CD4-positive, CD25-positive, alpha-beta regulatory T cell (primary cell): ENCODE measurements around the gene RYR2. TPM values are rescaled to one million over a fixed set of nuclear protein-coding genes. Genes with fewer than 3 reads are reported as not detected.
"Not testable (repeated sequence)": the region's sequence is repeated elsewhere in the genome, so short reads cannot be mapped to it uniquely, and the experiment has no call there.

ENCODE experiments used
- ATAC-seq, 2 donors: fragments of 150-1000 bp; cut with Tn5 transposase; one replicate each; pipeline ENCODE4 v1.10.0; 2021; ENCODE audit warnings: low read depth in 2 of 2, moderate number of reproducible peaks in 2 of 2, moderate library complexity in 1 of 2
- DNase-seq, 3 donors: peaks; one replicate each; pipeline versions ENCODE4 v3.0.0 to v3.0.0-alpha.2; 2012 to 2022; ENCODE audit warnings: mixed read lengths in 1 of 3
- H3K27ac ChIP-seq: one replicate; pipeline ENCODE4 v1.7.0; 2013; ENCODE audit warnings: mild to moderate bottlenecking, low read length; ENCODE audit not compliant: insufficient read depth, poor library complexity, severe bottlenecking
- H3K27me3 ChIP-seq: one replicate; pipeline ENCODE4 v1.7.0; 2013; ENCODE audit warnings: low read length; ENCODE audit not compliant: control insufficient read depth, insufficient read depth
- H3K36me3 ChIP-seq: one replicate; pipeline ENCODE4 v1.7.0; 2013; ENCODE audit warnings: mild to moderate bottlenecking, low read length, moderate library complexity; ENCODE audit not compliant: control insufficient read depth, insufficient read depth
- H3K4me1 ChIP-seq: 2 replicates; pipeline ENCODE4 v1.7.0; 2013; ENCODE audit warnings: mild to moderate bottlenecking, low read length; ENCODE audit not compliant: insufficient read depth, control insufficient read depth, poor library complexity, severe bottlenecking
- H3K4me3 ChIP-seq: one replicate; pipeline ENCODE4 v1.7.0; 2013; ENCODE audit warnings: low read depth, mild to moderate bottlenecking, low read length, moderate library complexity
- H3K9me3 ChIP-seq, 2 experiments: 1 replicate in 1 of 2; 2 replicates in 1 of 2; pipeline ENCODE4 v1.7.0; 2013; ENCODE audit warnings: low read length in 2 of 2, mild to moderate bottlenecking in 1 of 2, moderate library complexity in 1 of 2; ENCODE audit not compliant: control insufficient read depth in 2 of 2
- H3K27ac Mint-ChIP-seq, 3 donors: one replicate each; pipeline ENCODE4 v1.8.0; 2020 to 2022; ENCODE audit warnings: mild to moderate bottlenecking in 3 of 3, mixed read lengths in 3 of 3, moderate library complexity in 2 of 3
- H3K27me3 Mint-ChIP-seq: one replicate; pipeline ENCODE4 v1.8.0; 2022; ENCODE audit warnings: mild to moderate bottlenecking, mixed read lengths
- H3K36me3 Mint-ChIP-seq: one replicate; pipeline ENCODE4 v1.8.0; 2020; ENCODE audit warnings: mixed read lengths
- H3K4me1 Mint-ChIP-seq, 4 donors: one replicate each; pipeline ENCODE4 v1.8.0; 2020 to 2022; ENCODE audit warnings: mixed read lengths in 4 of 4, mild to moderate bottlenecking in 1 of 4
- H3K4me3 Mint-ChIP-seq, 4 donors: one replicate each; pipeline ENCODE4 v1.8.0; 2020 to 2022; ENCODE audit warnings: mild to moderate bottlenecking in 4 of 4, mixed read lengths in 4 of 4, moderate library complexity in 3 of 4
- H3K9me3 Mint-ChIP-seq, 7 donors: one replicate each; pipeline ENCODE4 v1.8.0; 2020 to 2022; ENCODE audit warnings: mixed read lengths in 7 of 7, mild to moderate bottlenecking in 3 of 7, moderate library complexity in 2 of 7
- polyA plus RNA-seq, 4 donors: library from polyadenylated mRNA; unstranded; fragments of 300-500 nt; fragmentation: Illumina TruSeq; gene quantifications; one replicate each; pipeline ENCODE4 v1.2.3, GENCODE V29; 2021
- total RNA-seq: library from RNA; stranded (reverse); gene quantifications from one replicate; pipeline ENCODE4 v1.2.3, GENCODE V29; 2022

The RYR2 gene
- total and polyA plus RNA-seq, 5 donors from 2014 or later, result 0.02 to 0.40 TPM; not detected in 3

GRCh38 chr1:237146241-237146640 is 104.3 kb downstream of the RYR2 start:
- no peaks in the 10 kb centered on the region for H3K4me1 Mint-ChIP-seq
- no peaks in the 10 kb centered on the region for H3K4me1 ChIP-seq
- peaks cover 0 to 2% (median 0%) of the 10 kb centered on the region in 7 donors for H3K9me3 Mint-ChIP-seq
- ATAC-seq (no peak), DNase-seq (no peak)
- H3K36me3 Mint-ChIP-seq, result no peaks in the 10 kb centered on the region
- H3K9me3 ChIP-seq, result no peaks in the 10 kb centered on the region
- H3K27me3 Mint-ChIP-seq, result peaks cover 4% of the 10 kb centered on the region
- no peak overlapping the region for H3K4me3 Mint-ChIP-seq
- no peak overlapping the region for H3K4me3 ChIP-seq
- no peaks in the 10 kb centered on the region for H3K36me3 ChIP-seq
- no peak overlapping the region for H3K27ac Mint-ChIP-seq
- H3K27ac ChIP-seq, result no peak overlapping the region
- H3K27me3 ChIP-seq, result peaks cover 2% of the 10 kb centered on the region

GRCh38 chr1:237149857-237150256 is 107.9 kb downstream of the RYR2 start:
- peak overlapping the region in 1 of 3 donors; percentile 26 for H3K27ac Mint-ChIP-seq
- Histone ChIP-seq H3K36me3 (no peaks in the 10 kb centered on the region), H3K27ac (no peak overlapping the region), H3K27me3 (peaks cover 2% of the 10 kb centered on the region), H3K4me1 (no peaks in the 10 kb centered on the region), H3K4me3 (no peak overlapping the region), H3K9me3 (no peaks in the 10 kb centered on the region)
- ATAC-seq (no peak), DNase-seq (no peak)
- peaks cover 4% of the 10 kb centered on the region for H3K27me3 Mint-ChIP-seq
- no peaks in the 10 kb centered on the region for H3K36me3 Mint-ChIP-seq
- no peak overlapping the region for H3K4me3 Mint-ChIP-seq
- H3K9me3 Mint-ChIP-seq, result peaks cover 0 to 7% (median 0%) of the 10 kb centered on the region in 7 donors
- no peaks in the 10 kb centered on the region for H3K4me1 Mint-ChIP-seq

GRCh38 chr1:237151979-237152378 is 110.0 kb downstream of the RYR2 start:
- not testable (repeated sequence) for H3K27me3 ChIP-seq, H3K4me3 ChIP-seq, H3K4me1 Mint-ChIP-seq, ATAC-seq, H3K4me3 Mint-ChIP-seq, H3K27ac ChIP-seq, H3K36me3 ChIP-seq, H3K9me3 ChIP-seq, H3K27ac Mint-ChIP-seq, H3K4me1 ChIP-seq, H3K27me3 Mint-ChIP-seq, H3K36me3 Mint-ChIP-seq, DNase-seq
- H3K9me3 Mint-ChIP-seq, result peaks cover 0 to 11% (median 1%) of the 10 kb centered on the region in 7 donors

- H3K27ac Mint-ChIP-seq, result no peak overlapping the region
- H3K27me3 ChIP-seq, result no peaks in the 10 kb centered on the region
- no peaks in the 10 kb centered on the region for H3K9me3 ChIP-seq
- H3K4me3 Mint-ChIP-seq, result no peak overlapping the region
- no peaks in the 10 kb centered on the region for H3K36me3 Mint-ChIP-seq
- H3K9me3 Mint-ChIP-seq, result peaks cover 0 to 11% (median 2%) of the 10 kb centered on the region in 7 donors
- H3K4me1 Mint-ChIP-seq, result no peaks in the 10 kb centered on the region
- no peak for ATAC-seq
- no peaks in the 10 kb centered on the region for H3K4me1 ChIP-seq
- H3K36me3 ChIP-seq, result no peaks in the 10 kb centered on the region
- H3K4me3 ChIP-seq, result no peak overlapping the region
- no peak for DNase-seq
- H3K27me3 Mint-ChIP-seq, result no peaks in the 10 kb centered on the region
- H3K27ac ChIP-seq, result no peak overlapping the region
Observed at GRCh38 chr1:237152506-237153335, 110.7 kb downstream of the RYR2 start.

GRCh38 chr1:237154157-237154556 is 112.2 kb downstream of the RYR2 start:
- Histone ChIP-seq H3K27ac (no peak overlapping the region), H3K4me3 (no peak overlapping the region), H3K36me3 (no peaks in the 10 kb centered on the region), H3K9me3 (no peaks in the 10 kb centered on the region), H3K27me3 (no peaks in the 10 kb centered on the region), H3K4me1 (no peaks in the 10 kb centered on the region)
- Mint-ChIP-seq H3K9me3 (peaks cover 0 to 11% (median 2%) of the 10 kb centered on the region in 7 donors), H3K36me3 (no peaks in the 10 kb centered on the region), H3K4me1 (no peaks in the 10 kb centered on the region), H3K4me3 (no peak overlapping the region), H3K27me3 (no peaks in the 10 kb centered on the region), H3K27ac (no peak overlapping the region)
- no peak for DNase-seq
- no peak for ATAC-seq

- ATAC-seq, result no peak
- Mint-ChIP-seq H3K4me1 (no peaks in the 10 kb centered on the region), H3K27me3 (no peaks in the 10 kb centered on the region), H3K27ac (no peak overlapping the region), H3K9me3 (peaks cover 0 to 2% (median 0%) of the 10 kb centered on the region in 7 donors), H3K36me3 (no peaks in the 10 kb centered on the region), H3K4me3 (no peak overlapping the region)
- H3K9me3 ChIP-seq, result no peaks in the 10 kb centered on the region
- no peak overlapping the region for H3K4me3 ChIP-seq
- DNase-seq, result no peak
- H3K4me1 ChIP-seq, result no peaks in the 10 kb centered on the region
- H3K36me3 ChIP-seq, result no peaks in the 10 kb centered on the region
- no peaks in the 10 kb centered on the region for H3K27me3 ChIP-seq
- H3K27ac ChIP-seq, result no peak overlapping the region
Observed at GRCh38 chr1:237164406-237165352, 122.7 kb downstream of the RYR2 start.

- peaks cover 0 to 2% (median 0%) of the 10 kb centered on the region in 7 donors for H3K9me3 Mint-ChIP-seq
- no peaks in the 10 kb centered on the region for H3K4me1 Mint-ChIP-seq
- H3K27ac ChIP-seq, result no peak overlapping the region
- no peaks in the 10 kb centered on the region for H3K9me3 ChIP-seq
- no peak overlapping the region for H3K4me3 Mint-ChIP-seq
- H3K27me3 ChIP-seq, result no peaks in the 10 kb centered on the region
- H3K27me3 Mint-ChIP-seq, result no peaks in the 10 kb centered on the region
- DNase-seq (no peak), ATAC-seq (no peak)
- H3K27ac Mint-ChIP-seq, result no peak overlapping the region
- H3K36me3 ChIP-seq, result no peaks in the 10 kb centered on the region
- H3K4me1 ChIP-seq, result no peaks in the 10 kb centered on the region
- no peaks in the 10 kb centered on the region for H3K36me3 Mint-ChIP-seq
- H3K4me3 ChIP-seq, result no peak overlapping the region
Observed at GRCh38 chr1:237166086-237166485, 124.1 kb downstream of the RYR2 start.
